H54 (cell line): Measurements from ENCODE around the gene SLC38A2.

Experiments used
- DNase-seq: peaks from one replicate; pipeline ENCODE4 v3.0.0; 2011; ENCODE audit warnings: low spot score, mixed read lengths; ENCODE audit not compliant: insufficient read length
- FAIRE-seq: peaks from 3 replicates; lab custom pipeline; 2011; peaks lifted over from hg19 to GRCh38; lab: Jason Lieb, UNC
- POLR2A ChIP-seq: IDR thresholded peaks from 2 replicates; pipeline ENCODE4 v1.6.1; 2011; ENCODE audit warnings: low read depth, mild to moderate bottlenecking, low read length

The SLC38A2 gene

DNA sequence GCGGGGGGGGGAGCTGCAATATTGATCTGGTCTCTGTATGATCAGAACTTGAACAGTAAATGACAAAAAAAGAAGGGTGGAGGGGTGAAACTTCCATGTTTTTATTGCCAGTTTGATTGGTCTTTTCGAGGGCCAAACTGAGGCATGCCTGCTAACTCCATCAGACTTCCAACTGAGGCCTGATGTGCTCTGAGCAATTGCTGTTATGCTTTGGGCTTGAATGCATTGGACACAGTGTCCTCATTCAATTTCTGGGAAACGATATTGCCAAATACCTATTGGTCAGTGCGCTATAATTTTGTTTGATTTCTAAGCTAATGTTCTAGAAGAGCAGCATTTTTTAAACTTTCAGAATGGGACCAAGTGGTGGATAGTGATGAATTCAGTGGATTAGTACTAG lies 2.1 kb upstream of the SLC38A2 start:
- FAIRE-seq, result no peak
- DNase-seq, result no peak
- no peak for TF ChIP-seq POLR2A

DNA sequence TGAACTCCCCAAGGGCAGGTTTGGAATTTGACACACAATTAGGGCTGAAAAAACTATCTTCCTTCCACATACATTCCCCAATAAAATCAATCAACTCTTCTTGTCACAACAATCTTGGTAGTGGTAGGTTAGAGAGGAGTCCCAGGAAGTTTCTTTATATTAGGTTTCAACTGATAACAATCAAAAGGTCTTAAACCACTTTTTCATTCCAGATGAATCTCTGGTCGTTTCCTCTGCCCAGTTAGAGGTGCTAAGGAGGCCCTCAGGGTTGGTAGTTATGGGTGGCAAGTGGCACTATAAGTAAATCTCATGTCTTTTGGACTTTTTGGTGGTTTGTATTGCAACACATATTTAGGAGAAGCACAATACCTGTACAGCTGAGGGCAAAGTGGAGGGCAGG lies 1.7 kb upstream of the SLC38A2 start:
- no peak for TF ChIP-seq POLR2A
- DNase-seq, result no peak
- FAIRE-seq, result no peak

- DNase-seq (no peak), FAIRE-seq (peak; percentile 50)
- TF ChIP-seq POLR2A, result no peak
These were observed 1.0 kb upstream of the SLC38A2 start for GRCh38 chr12:46373301-46374296.

GRCh38 chr12:46371718-46372543 lies 642 bp downstream of the SLC38A2 start:
- FAIRE-seq (no peak), DNase-seq (no peak)
- no peak; the same call in 1 of the 2 replicates for TF ChIP-seq POLR2A

DNA sequence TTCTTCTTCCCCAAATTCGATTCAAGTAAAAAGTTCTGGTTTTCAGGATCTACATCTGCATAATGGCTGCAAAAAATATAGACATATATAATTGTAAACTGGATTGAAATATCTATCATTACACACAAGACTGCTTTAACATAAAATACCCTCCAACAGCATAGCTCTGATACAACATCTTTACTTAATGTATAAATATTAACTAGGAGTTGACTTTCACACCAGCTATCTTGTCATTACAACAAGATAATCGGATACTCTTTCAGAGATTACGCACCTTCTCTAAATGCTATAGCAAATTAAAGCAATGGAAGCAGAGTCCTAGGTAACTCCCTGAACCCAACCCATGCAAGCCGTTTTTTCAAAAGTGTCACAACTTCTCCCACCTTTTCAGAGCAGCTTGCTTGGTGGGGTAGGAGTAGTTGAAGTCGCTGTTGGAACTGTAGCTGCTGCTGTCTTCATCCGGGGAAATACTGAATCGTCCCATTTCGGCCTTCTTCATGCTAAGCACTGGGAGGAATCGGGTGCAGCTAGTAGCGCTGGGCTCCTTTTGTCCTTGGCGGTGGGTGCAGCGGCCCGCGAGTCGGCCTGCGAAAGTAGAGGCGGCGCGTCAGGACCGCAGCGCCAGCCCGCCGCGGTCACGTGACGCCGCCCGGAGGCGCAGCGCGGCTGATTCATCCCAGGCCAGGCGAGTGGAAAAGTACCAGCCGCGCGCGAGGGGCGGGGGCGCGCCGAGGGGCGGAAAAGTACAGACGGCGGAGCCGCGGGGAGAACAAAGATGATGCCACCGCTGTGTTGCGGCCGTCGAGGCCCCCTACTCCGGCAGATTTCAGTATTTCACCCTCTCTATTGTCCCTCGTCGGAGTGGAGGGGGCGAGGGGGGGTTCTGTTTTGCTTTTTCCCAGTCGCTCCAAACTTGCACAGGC lies 1.5 kb downstream of the SLC38A2 start:
- DNase-seq (peak; percentile 62), FAIRE-seq (no peak)
- TF ChIP-seq POLR2A, result peak; percentile 52; the same call in 1 of the 2 replicates

- FAIRE-seq, result no peak
- no peak for TF ChIP-seq POLR2A
- no peak for DNase-seq
These were observed 2.2 kb downstream of the SLC38A2 start for GRCh38 chr12:46370380-46370734.

DNA sequence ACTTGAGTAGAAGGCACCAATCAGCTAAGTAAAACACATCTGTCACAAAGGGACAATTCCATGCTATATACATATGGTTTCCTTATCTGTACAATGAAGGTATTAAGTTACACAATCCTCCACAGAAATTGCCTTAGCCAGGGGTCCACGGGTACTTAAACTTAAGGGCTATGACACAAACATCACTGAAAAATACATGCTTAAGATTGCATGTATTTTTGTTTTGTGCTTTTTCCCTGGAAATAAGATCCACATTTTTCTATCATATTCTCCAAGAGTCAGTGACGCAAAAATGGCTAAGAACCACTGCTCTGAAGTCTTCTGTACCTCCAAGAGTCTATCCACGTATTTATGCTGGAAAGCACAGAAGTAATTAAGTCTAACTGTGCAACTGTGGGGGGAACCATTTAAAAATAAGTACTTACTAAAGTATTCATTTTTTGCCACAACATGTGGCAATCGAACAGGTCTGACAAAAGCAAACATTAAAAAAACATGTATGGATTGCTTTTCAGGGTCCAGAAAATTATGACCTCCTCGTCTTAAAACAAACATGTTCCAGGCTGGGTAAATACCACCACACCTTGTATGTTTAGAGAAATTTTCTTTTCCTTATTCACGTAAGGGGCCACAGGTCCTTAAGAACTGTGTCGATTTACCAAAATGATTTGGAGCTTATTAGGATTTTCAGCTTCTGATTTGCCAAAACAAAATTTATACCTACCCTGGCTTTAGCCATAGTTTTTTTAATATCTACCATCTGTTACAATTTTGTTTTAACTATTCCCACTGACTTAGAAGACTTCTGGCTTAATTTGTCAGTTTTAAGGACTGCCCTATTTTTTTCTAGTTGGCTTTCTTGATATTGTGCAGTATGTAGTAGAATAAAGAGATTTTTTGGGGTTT lies 2.8 kb downstream of the SLC38A2 start:
- FAIRE-seq (peak; percentile 68), DNase-seq (no peak)
- no peak for TF ChIP-seq POLR2A

GRCh38 chr12:46369095-46369473 lies 3.5 kb downstream of the SLC38A2 start:
- DNase-seq (no peak), FAIRE-seq (no peak)
- TF ChIP-seq POLR2A, result no peak

DNA sequence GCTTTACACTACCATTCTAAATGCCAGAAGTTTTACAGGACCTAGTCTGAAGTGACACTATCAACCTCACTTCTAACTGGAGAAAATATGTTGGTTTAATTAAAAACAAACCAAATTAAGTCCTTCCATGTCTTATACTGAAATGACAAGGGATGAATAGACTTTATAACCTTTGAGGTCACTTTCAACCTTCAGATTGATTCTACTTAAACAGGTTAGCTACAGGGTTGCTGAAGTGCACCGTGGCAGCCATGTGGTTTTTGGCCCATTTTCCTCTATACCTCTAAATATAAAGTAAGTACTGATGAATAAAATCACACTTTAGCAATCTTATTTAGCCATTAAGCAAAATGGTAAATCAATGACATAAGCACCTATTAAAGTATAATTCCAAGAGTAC lies 3.9 kb downstream of the SLC38A2 start:
- DNase-seq (no peak), FAIRE-seq (peak; percentile 57)
- no peak for TF ChIP-seq POLR2A

- FAIRE-seq (peak; percentile 82), DNase-seq (no peak)
- TF ChIP-seq POLR2A, result no peak
These were observed 4.4 kb downstream of the SLC38A2 start for GRCh38 chr12:46368138-46368537.

DNA sequence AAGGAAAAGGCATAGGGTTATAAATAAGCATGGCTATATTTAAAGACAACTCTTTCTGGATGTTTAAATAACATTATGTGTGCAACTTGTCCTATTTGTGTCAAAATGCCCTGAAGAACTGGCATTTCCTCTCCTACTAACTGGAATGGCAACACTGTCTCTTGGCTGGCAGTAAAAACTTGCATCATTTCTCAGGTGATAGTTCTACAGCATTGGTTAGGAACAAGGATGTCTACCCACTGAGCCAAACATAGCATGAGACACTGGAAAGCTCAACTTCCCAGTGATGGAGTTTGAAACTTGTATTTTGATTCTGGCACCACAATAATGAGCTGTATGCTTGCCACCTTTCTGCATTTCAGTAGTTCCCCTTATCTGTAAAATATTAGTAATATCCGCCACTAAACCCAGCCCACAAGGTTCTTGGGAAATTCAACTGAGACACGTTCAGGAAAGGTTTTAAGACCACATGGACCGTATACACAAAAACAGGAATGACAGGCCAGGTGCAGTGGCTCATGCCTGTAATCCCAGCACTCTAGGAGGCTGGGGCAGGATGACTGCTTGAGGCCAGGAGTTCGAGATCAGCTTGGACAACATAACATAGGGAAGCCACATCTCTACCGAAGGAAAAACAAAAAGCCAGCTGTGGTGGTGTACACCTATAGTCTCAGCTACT lies 5.1 kb downstream of the SLC38A2 start:
- TF ChIP-seq POLR2A, result no peak
- peak; percentile 77 for FAIRE-seq
- DNase-seq, result no peak

- DNase-seq (no peak), FAIRE-seq (no peak)
- TF ChIP-seq POLR2A, result no peak
These were observed 5.8 kb downstream of the SLC38A2 start for GRCh38 chr12:46366771-46367170.
